ENCODE measurements around the gene FXYD1. TPM values are rescaled to one million over a fixed set of nuclear protein-coding genes. Genes with fewer than 3 reads are reported as not detected.

The FXYD1 gene
- total and polyA plus RNA-seq, 2 donors (not counting 3 experiments of a cell fraction or from before 2014, with no cell fraction given), result not detected

GRCh38 chr19:35179830-35180229 is 41.2 kb downstream of the FXYD1 start:
- Histone ChIP-seq H3K79me2 (ENCODE audit: control insufficient read depth, insufficient read depth, low read length) (no peaks in the 10 kb centered on the region), H3K36me3 (ENCODE audit: control insufficient read depth in 2 of 2, extremely low read depth in 1 of 2, insufficient read depth in 2 of 2, low read length in 2 of 2) (no peaks in the 10 kb centered on the region), H3K4me1 (ENCODE audit: control insufficient read depth, extremely low read depth, insufficient read depth, low read length) (peaks cover 4% of the 10 kb centered on the region), H3K9ac (replicated peaks; ENCODE audit: extremely low read depth, insufficient read depth, low read length) (no peak overlapping the region), H3K9me3 (replicated peaks; ENCODE audit: control insufficient read depth, insufficient read depth, low read length) (no peaks in the 10 kb centered on the region), H3K9me1 (replicated peaks; ENCODE audit: control insufficient read depth, extremely low read depth, insufficient read depth, low read length) (no peaks in the 10 kb centered on the region), H4K20me1 (replicated peaks; ENCODE audit: control insufficient read depth, extremely low read depth, insufficient read depth, low read length) (no peaks in the 10 kb centered on the region), H3K4me2 (ENCODE audit: insufficient read depth, low read length) (no peak overlapping the region), H3K27me3 (ENCODE audit: control insufficient read depth in 2 of 2, insufficient read depth in 2 of 2, low read length in 2 of 2) (peaks cover 0 to 4% of the 10 kb centered on the region in 2 experiments), H2AFZ (ENCODE audit: low read depth, low read length) (no peak overlapping the region), H3K27ac (ENCODE audit: insufficient read depth, low read depth, low read length) (no peak overlapping the region), H3K4me3 (replicated peaks in 1 of 3; ENCODE audit: insufficient read depth in 1 of 3, low read depth in 1 of 3, low read length in 3 of 3) (no peak overlapping the region)
- no peak for TF ChIP-seq EZH2 (IDR thresholded peaks at IDR 0.05; ENCODE audit: borderline replicate concordance, low read depth, low read length, severe bottlenecking)
- TF ChIP-seq CTCF (IDR thresholded peaks at IDR 0.05; ENCODE audit: extremely low read depth in 1 of 2, insufficient read depth in 1 of 2, low read depth in 1 of 2, low read length in 2 of 2), result no peak
- no peak for TF ChIP-seq JUN (IDR thresholded peaks at IDR 0.05; ENCODE audit: borderline replicate concordance, insufficient read depth, insufficient read length, low read depth)
- no peak for TF ChIP-seq MYC (IDR thresholded peaks at IDR 0.05; ENCODE audit: low read depth, low read length)
- TF ChIP-seq, protein P1, sequence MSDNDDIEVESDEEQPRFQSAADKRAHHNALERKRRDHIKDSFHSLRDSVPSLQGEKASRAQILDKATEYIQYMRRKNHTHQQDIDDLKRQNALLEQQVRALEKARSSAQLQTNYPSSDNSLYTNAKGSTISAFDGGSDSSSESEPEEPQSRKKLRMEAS (IDR thresholded peaks at IDR 0.05; ENCODE audit: insufficient read depth, insufficient read length), result no peak
- no peak for TF ChIP-seq POLR2A (IDR thresholded peaks at IDR 0.05; ENCODE audit: low read depth, low read length)
- TF ChIP-seq GATA2 (IDR thresholded peaks at IDR 0.05; ENCODE audit: insufficient read depth, insufficient read length, low read depth, low read length), result no peak
- no peak for TF ChIP-seq FOS (IDR thresholded peaks at IDR 0.05; ENCODE audit: borderline replicate concordance, insufficient read depth, low read length)
- TF ChIP-seq POLR2AphosphoS5 (IDR thresholded peaks at IDR 0.05; ENCODE audit: insufficient read depth, low read depth, low read length), result no peak
- ChIA-PET CTCF (interaction anchor here (1.5 kb wide), 2 partner anchors 10 to 11 kb away, joined by 3 read pairs; no protein-coding TSS in a partner anchor), POLR2A (no interaction called here)
- FAIRE-seq, result no peak
- intact Hi-C loops (cut with micrococcal nuclease), result no loop called here
- BruUV-seq (replicated peaks), result no TSS peak
- dilution Hi-C loops (cut with MboI; ENCODE audit: extremely low pct_ligation_motif_present, low sequenced_read_pairs), result no loop called here
- DNase-seq (ENCODE audit: low read depth, low spot score), result no peak
